ENCODE measurements around the gene CA5A. TPM values are rescaled to one million over a fixed set of nuclear protein-coding genes. Genes with fewer than 3 reads are reported as not detected.
A peak's percentile ranks its signal among the peaks of the same experiment; 100 is the strongest.

Gene CA5A
- total and polyA plus RNA-seq, 2 of the 13 experiments (the other 11 are each of a cell fraction or from before 2014, with no cell fraction given), result 66.8 to 106 TPM

- TF ChIP-seq ZBTB7A (CRISPR knock-in tag; IDR thresholded peaks at IDR 0.05), result peak; percentile 98
- TF ChIP-seq SMARCE1 (IDR thresholded peaks at IDR 0.05; ENCODE audit: borderline replicate concordance), result peak; percentile 12; the same call in 1 of the 2 replicates
- TF ChIP-seq MXD3 (CRISPR knock-in tag; IDR thresholded peaks at IDR 0.05), result peak; percentile 23; the same call in 1 of the 2 replicates
- peak; percentile 88 for TF ChIP-seq SPEN (CRISPR knock-in tag; IDR thresholded peaks at IDR 0.05; ENCODE audit: low read depth)
- TF ChIP-seq MYC (CRISPR knock-in tag; IDR thresholded peaks at IDR 0.05; ENCODE audit: borderline replicate concordance), result peak; percentile 85; the same call in 1 of the 2 replicates
- peak; percentile 98 for TF ChIP-seq SOX5 (CRISPR knock-in tag; IDR thresholded peaks at IDR 0.05; ENCODE audit: borderline replicate concordance)
- TF ChIP-seq UBTF (CRISPR knock-in tag; IDR thresholded peaks at IDR 0.05), result peak; percentile 93
- TF ChIP-seq MEIS2 (CRISPR knock-in tag; IDR thresholded peaks at IDR 0.05), result peak; percentile 96
Measured at GRCh38 chr16:87870418-87871291, 65.7 kb downstream of the CA5A start (continued).
